GM23338 (cell line): ENCODE measurements around the gene DOCK2. TPM values are rescaled to one million over a fixed set of nuclear protein-coding genes. Genes with fewer than 3 reads are reported as not detected.
A peak's percentile ranks its signal among the peaks of the same experiment; 100 is the strongest.

Source experiments
- ATAC-seq: fragments of 200-7000 bp; cut with Tn5 transposase; 3 replicates; pipeline ENCODE4 v1.9.1; 2020
- DNase-seq: peaks from one replicate; pipeline ENCODE4 v3.0.0-alpha.2; 2015; ENCODE audit warnings: low spot score
- H2AFZ ChIP-seq: fragments of 200-600 bp; sonication (generic); 2 replicates; pipeline ENCODE4 v1.8.0; 2016; ENCODE audit warnings: antibody characterized with exemption, mild to moderate bottlenecking, moderate library complexity
- H3F3A ChIP-seq: fragments of 200-600 bp; sonication (generic); replicated peaks from 2 replicates; pipeline ENCODE4 v1.8.0; 2017; ENCODE audit warnings: antibody characterized with exemption, mixed run types, low read depth
- H3K27ac ChIP-seq: fragments of 200-600 bp; sonication (generic); 2 replicates; pipeline ENCODE4 v1.6.1; 2016; ENCODE audit warnings: low read depth
- H3K27me3 ChIP-seq: fragments of 200-600 bp; sonication (generic); 2 replicates; pipeline ENCODE4 v1.8.0; 2016; ENCODE audit warnings: mild to moderate bottlenecking, mixed run types, moderate library complexity; ENCODE audit not compliant: insufficient read depth
- H3K36me3 ChIP-seq: fragments of 200-600 bp; sonication (generic); 2 replicates; pipeline ENCODE4 v1.8.0; 2016; ENCODE audit warnings: mild to moderate bottlenecking; ENCODE audit not compliant: insufficient read depth
- H3K4me1 ChIP-seq: fragments of 200-600 bp; sonication (generic); 2 replicates; pipeline ENCODE4 v1.8.0; 2016; ENCODE audit warnings: mild to moderate bottlenecking, moderate library complexity; ENCODE audit not compliant: insufficient read depth
- H3K4me2 ChIP-seq: fragments of 200-600 bp; sonication (generic); 2 replicates; pipeline ENCODE4 v1.7.1; 2017; ENCODE audit warnings: mixed run types
- H3K4me3 ChIP-seq: fragments of 200-600 bp; sonication (generic); 2 replicates; pipeline ENCODE4 v1.6.1; 2016; ENCODE audit warnings: mixed run types
- H3K79me2 ChIP-seq: fragments of 200-600 bp; sonication (generic); replicated peaks from 2 replicates; pipeline ENCODE4 v1.8.0; 2017; ENCODE audit warnings: mild to moderate bottlenecking; ENCODE audit not compliant: insufficient read depth
- H3K9me2 ChIP-seq: fragments of 200-600 bp; sonication (generic); 2 replicates; pipeline ENCODE4 v1.8.0; 2017; ENCODE audit not compliant: insufficient read depth
- H4K20me1 ChIP-seq: fragments of 200-600 bp; sonication (generic); replicated peaks from 2 replicates; pipeline ENCODE4 v1.8.0; 2017; ENCODE audit warnings: mild to moderate bottlenecking; ENCODE audit not compliant: insufficient read depth
- H3K27ac Mint-ChIP-seq: 2 replicates; pipeline ENCODE4 v1.8.0; 2020; ENCODE audit warnings: inconsistent platforms, mild to moderate bottlenecking, moderate library complexity, mixed read lengths
- H3K27me3 Mint-ChIP-seq: 3 replicates; pipeline ENCODE4 v1.8.0; 2022; ENCODE audit warnings: low read depth, mild to moderate bottlenecking, moderate library complexity, mixed read lengths, inconsistent platforms; ENCODE audit not compliant: insufficient read depth, poor library complexity
- H3K36me3 Mint-ChIP-seq: 3 replicates; pipeline ENCODE4 v1.8.0; 2021; ENCODE audit warnings: low read depth, mild to moderate bottlenecking, inconsistent platforms, moderate library complexity, mixed read lengths
- H3K4me1 Mint-ChIP-seq: 3 replicates; pipeline ENCODE4 v1.8.0; 2020; ENCODE audit warnings: mild to moderate bottlenecking, inconsistent platforms, mixed read lengths
- H3K4me3 Mint-ChIP-seq: 3 replicates; pipeline ENCODE4 v1.8.0; 2021; ENCODE audit warnings: moderate library complexity, mild to moderate bottlenecking, inconsistent platforms, mixed read lengths
- H3K9me3 Mint-ChIP-seq: 3 replicates; pipeline ENCODE4 v1.8.0; 2020; ENCODE audit warnings: moderate library complexity, mild to moderate bottlenecking, inconsistent platforms, mixed read lengths
- ETS1 ChIP-seq: IDR thresholded peaks from 2 replicates; pipeline ENCODE4 v1.6.1; 2016; ENCODE audit warnings: antibody characterized with exemption
- EZH2phosphoT487 ChIP-seq: fragments of 200-600 bp; sonication (generic); IDR thresholded peaks from one replicate; pipeline ENCODE4 v1.8.1; 2018; ENCODE audit warnings: antibody characterized with exemption; ENCODE audit not compliant: unreplicated experiment
- JUNB ChIP-seq: IDR thresholded peaks from one replicate; pipeline ENCODE4 v1.6.1; 2016; ENCODE audit warnings: antibody characterized with exemption; ENCODE audit not compliant: unreplicated experiment
- POLR2AphosphoS5 ChIP-seq: IDR thresholded peaks from 2 replicates; pipeline ENCODE4 v1.6.1; 2016; ENCODE audit warnings: antibody characterized with exemption, low read depth
- REST ChIP-seq: IDR thresholded peaks from one replicate; pipeline ENCODE4 v1.6.1; 2018; ENCODE audit warnings: antibody characterized with exemption; ENCODE audit not compliant: unreplicated experiment
- ZNF462 ChIP-seq: fragments of 250-450 bp; sonication (Bioruptor Pico); IDR thresholded peaks from 2 replicates; pipeline ENCODE4 v1.5.0; 2020; ENCODE audit warnings: mild to moderate bottlenecking, moderate library complexity
- long read RNA-seq: library from polyadenylated mRNA; unstranded; transcript quantifications from one replicate; pipeline ENCODE4 v2.0.0, GENCODE V29; 2020; ENCODE audit not compliant: unreplicated experiment
- polyA plus RNA-seq: library from polyadenylated mRNA; unstranded; fragments of >200 nt; fragmentation: Nextera tagmentation; extraction: Ambion mirVana; gene quantifications from 2 replicates; pipeline ENCODE4 v1.2.1, GENCODE V29; 2016
- total RNA-seq: library from RNA; depleted of rRNA; stranded (reverse); fragments of >200 nt; shearing (Covaris generic); gene quantifications from 2 replicates; pipeline ENCODE4 v1.2.3, GENCODE V29; 2014; rRNA removed

The DOCK2 gene
- total RNA-seq (9.4 and 19.4 TPM in 2 replicates), polyA plus RNA-seq (3.7 and 5.5 TPM in 2 replicates)
- long read RNA-seq: 0 reads

GRCh38 chr5:169637085-169637548, at the start of gene DOCK2:
DOCK2 (plus strand) TSS chr5:169637275; CDS start chr5:169637327, 52 bp downstream.
- Mint-ChIP-seq H3K27ac (no peak within 1 kb of the TSS), H3K9me3 (peaks cover 9% of the 10 kb centered on the region; the same call in 2 of the 3 replicates), H3K4me3 (peak within 1 kb of the TSS; percentile 80), H3K36me3 (no peaks in the 10 kb centered on the region; the same call in 2 of the 3 replicates), H3K27me3 (peaks cover 17% of the 10 kb centered on the region), H3K4me1 (peaks cover 9% of the 10 kb centered on the region)
- H3K4me1 ChIP-seq: peaks cover 15% of the 10 kb centered on the region
- peak within 1 kb of the TSS; percentile 97 for H2AFZ ChIP-seq
- no peaks in the 10 kb centered on the region for H4K20me1 ChIP-seq
- H3K27ac ChIP-seq: no peak within 1 kb of the TSS
- H3K79me2 ChIP-seq: no peaks in the 10 kb centered on the region
- H3K4me3 ChIP-seq: peak within 1 kb of the TSS; percentile 86
- ATAC-seq (peak; percentile 88), DNase-seq (peak; percentile 59)
- H3K36me3 ChIP-seq: no peaks in the 10 kb centered on the region
- peaks cover 16% of the 10 kb centered on the region for H3K27me3 ChIP-seq
- H3F3A ChIP-seq: no peaks in the 10 kb centered on the region
- no peaks in the 10 kb centered on the region for H3K9me2 ChIP-seq
- peak within 1 kb of the TSS; percentile 92 for H3K4me2 ChIP-seq
- no peak for TF ChIP-seq EZH2phosphoT487
- no peak for TF ChIP-seq REST
- no peak for TF ChIP-seq POLR2AphosphoS5
- TF ChIP-seq ZNF462 (CRISPR knock-in tag): no peak
- no peak for TF ChIP-seq JUNB
- TF ChIP-seq ETS1: no peak
